ENCODE measurements around the gene PSMG3. TPM values are rescaled to one million over a fixed set of nuclear protein-coding genes. Genes with fewer than 3 reads are reported as not detected.

The PSMG3 gene
- total RNA-seq, 1 experiment from 2014 or later: 63.0 TPM

- Histone ChIP-seq H3K79me2 (ENCODE audit: insufficient read depth, low read length) (no peaks in the 10 kb centered on the region), H3K9me3 (ENCODE audit: control insufficient read depth, low read depth, low read length) (no peaks in the 10 kb centered on the region), H2BK5ac (ENCODE audit: insufficient read length, low read length) (no peak overlapping the region), H2AFZ (ENCODE audit: low read length) (no peak overlapping the region), H3K18ac (ENCODE audit: insufficient read length, low read depth, low read length) (no peak overlapping the region), H2BK120ac (ENCODE audit: low read depth, low read length, poor library complexity, severe bottlenecking) (no peak overlapping the region), H3K27me3 (ENCODE audit: insufficient read depth, low read length) (no peaks in the 10 kb centered on the region), H3K4me2 (ENCODE audit: insufficient read depth, insufficient read length, low read length) (no peak overlapping the region), H4K20me1 (ENCODE audit: control insufficient read depth, insufficient read depth, insufficient read length) (no peaks in the 10 kb centered on the region), H3K4ac (ENCODE audit: low read depth, low read length) (no peak overlapping the region), H3K27ac (ENCODE audit: insufficient read length, low read depth, low read length) (no peak overlapping the region), H3K23me2 (ENCODE audit: insufficient read length, low read depth, low read length, poor library complexity, severe bottlenecking) (no peaks in the 10 kb centered on the region), H3K9ac (ENCODE audit: extremely low read depth, insufficient read length, low read length) (no peak overlapping the region), H3K56ac (ENCODE audit: insufficient read length, low read depth, low read length) (no peak overlapping the region), H3K23ac (ENCODE audit: insufficient read length, low read depth, low read length) (no peak overlapping the region), H3K14ac (ENCODE audit: insufficient read depth, low read length) (no peak overlapping the region), H2BK20ac (ENCODE audit: low read depth, low read length, poor library complexity, severe bottlenecking) (no peak overlapping the region), H3K4me1 (ENCODE audit: insufficient read depth, low read length) (no peaks in the 10 kb centered on the region), H2BK12ac (ENCODE audit: insufficient read length, low read depth, low read length) (no peak overlapping the region), H3T11ph (ENCODE audit: low read length) (no peak overlapping the region), H4K91ac (ENCODE audit: insufficient read length, low read depth, low read length) (no peak overlapping the region), H4K5ac (ENCODE audit: insufficient read length, low read depth, low read length) (no peak overlapping the region), H2AK5ac (ENCODE audit: insufficient read length, low read length) (no peak overlapping the region), H3K79me1 (ENCODE audit: insufficient read depth, low read depth, low read length, poor library complexity, severe bottlenecking) (no peaks in the 10 kb centered on the region), H4K8ac (replicated peaks; ENCODE audit: insufficient read length, low read depth, low read length) (no peak overlapping the region), H2BK15ac (ENCODE audit: low read depth, low read length) (no peak overlapping the region)
- Mint-ChIP-seq H3K4me3 (no peak overlapping the region), H3K27me3 (ENCODE audit: low read depth) (no peaks in the 10 kb centered on the region), H3K36me3 (ENCODE audit: insufficient read depth in 1 of 3, low read depth in 3 of 3) (peaks cover 5 to 25% (median 25%) of the 10 kb centered on the region in 3 experiments; a peak in 6 of 7 replicates), H3K27ac (no peak overlapping the region), H3K4me1 (peaks cover 4 to 9% of the 10 kb centered on the region in 2 experiments; a peak in 3 of 4 replicates), H3K9me3 (no peaks in the 10 kb centered on the region)
- TF ChIP-seq CTCF (conservative IDR thresholded peaks at IDR 0.05): no peak
- no peak for DNase-seq
- WGBS (ENCODE audit: extremely low coverage, insufficient read length, low lambda C conversion rate): no CpG with 5 or more reads among the region's 18 CpGs
These were observed 7.2 kb downstream of the PSMG3 start for GRCh38 chr7:1562597-1563051.

Measured in H9 (cell line).